GM23248 (cell line): ENCODE data around the gene TRAF3.

Source experiments
- EZH2 ChIP-seq: fragments of 200-600 bp; sonication (generic); IDR thresholded peaks from 2 replicates; pipeline ENCODE4 v1.6.1; 2018; ENCODE audit warnings: antibody characterized with exemption, mild to moderate bottlenecking; ENCODE audit not compliant: insufficient read depth, poor library complexity, severe bottlenecking
- EZH2phosphoT487 ChIP-seq: fragments of 200-600 bp; sonication (generic); IDR thresholded peaks from 2 replicates; pipeline ENCODE4 v1.6.1; 2018; ENCODE audit warnings: antibody characterized with exemption, moderate library complexity, mild to moderate bottlenecking, low read depth; ENCODE audit not compliant: insufficient read depth

- TF ChIP-seq EZH2phosphoT487 = no peak
- no peak for TF ChIP-seq EZH2
Measured at GRCh38 chr14:102827716-102828115, 50.5 kb downstream of the TRAF3 start.
